Upper lobe of right lung (tissue), 1 donor: ENCODE measurements around the gene HAPLN2. TPM values are rescaled to one million over a fixed set of nuclear protein-coding genes. Genes with fewer than 3 reads are reported as not detected.
A peak's percentile ranks its signal among the peaks of the same experiment; 100 is the strongest.

ENCODE experiments used
- ATAC-seq: fragments of 200-7000 bp; cut with Tn5 transposase; one replicate; pipeline ENCODE4 v1.9.1; 2020; ENCODE audit warnings: mild to moderate bottlenecking, moderate library complexity
- DNase-seq: peaks from one replicate; pipeline ENCODE4 v3.0.0-alpha.2; 2020
- H3K27ac ChIP-seq: fragments of 200-600 bp; one replicate; pipeline ENCODE4 v1.8.0; 2022
- H3K27me3 ChIP-seq: fragments of 200-600 bp; one replicate; pipeline ENCODE4 v1.8.0; 2022; ENCODE audit warnings: mild to moderate bottlenecking
- H3K36me3 ChIP-seq: fragments of 200-600 bp; one replicate; pipeline ENCODE4 v1.8.0; 2022
- H3K4me1 ChIP-seq: fragments of 200-600 bp; one replicate; pipeline ENCODE4 v1.8.0; 2022
- H3K4me3 ChIP-seq: fragments of 200-600 bp; one replicate; pipeline ENCODE4 v1.8.0; 2022; ENCODE audit warnings: mild to moderate bottlenecking
- H3K9me3 ChIP-seq: fragments of 200-600 bp; one replicate; pipeline ENCODE4 v1.8.0; 2022
- CTCF ChIP-seq: fragments of 200-600 bp; IDR thresholded peaks from one replicate; pipeline ENCODE4 v1.8.0; 2022; ENCODE audit warnings: antibody characterized with exemption
- intact Hi-C: fragments of 100-400 bp; cut with DNase I; formaldehyde crosslinking; loops from one replicate; pipeline ENCODE4 v1.11.0; 2022
- total RNA-seq: library from RNA; stranded (reverse); fragmentation: NEBNext Ultra II Directional; extraction: Animal tissue kit (Norgen Biotek cat#: 25700); gene quantifications from one replicate; pipeline ENCODE4 v1.2.1, GENCODE V29; 2021
- donor health status: DM: no; HTN: yes; CAD: no; lungs with severe emphysema.

Gene HAPLN2
- total RNA-seq, 1 donor from 2014 or later, result 0.78 TPM

DNA sequence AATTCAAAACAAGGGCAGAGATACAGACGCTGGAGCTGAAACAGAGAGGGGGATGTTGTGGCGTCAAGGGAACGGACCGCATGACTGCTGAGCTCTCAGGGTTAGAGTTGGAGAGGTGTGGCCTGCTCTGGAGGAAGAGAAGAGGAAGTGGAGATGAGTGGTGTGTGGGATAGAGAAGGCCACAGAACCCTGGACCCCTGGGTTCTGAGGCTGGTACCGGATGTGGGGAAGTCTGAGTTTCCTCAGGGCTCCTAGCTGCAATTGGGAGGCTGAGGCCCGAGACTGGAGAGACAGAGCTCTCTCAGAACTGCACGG is 24.5 kb downstream of the HAPLN2 start:
- DNase-seq (no peak), ATAC-seq (peak; percentile 59)
- Histone ChIP-seq H3K4me1 (peaks cover 14% of the 10 kb centered on the region), H3K9me3 (no peaks in the 10 kb centered on the region), H3K4me3 (no peak overlapping the region), H3K27me3 (peaks cover 85% of the 10 kb centered on the region), H3K27ac (no peak overlapping the region), H3K36me3 (no peaks in the 10 kb centered on the region)
- intact Hi-C loops, result no loop called here
- TF ChIP-seq CTCF, result no peak

- no peak for DNase-seq
- Histone ChIP-seq H3K36me3 (no peaks in the 10 kb centered on the region), H3K9me3 (no peaks in the 10 kb centered on the region), H3K4me1 (peaks cover 14% of the 10 kb centered on the region), H3K27me3 (peaks cover 83% of the 10 kb centered on the region), H3K27ac (no peak overlapping the region), H3K4me3 (no peak overlapping the region)
- intact Hi-C loops, result no loop called here
- TF ChIP-seq CTCF, result no peak
- ATAC-seq, result no peak
These were observed 24.9 kb downstream of the HAPLN2 start for GRCh38 chr1:156644146-156644545.

GRCh38 chr1:156644640-156645039 is 25.4 kb downstream of the HAPLN2 start:
- ATAC-seq, result no peak
- no peaks in the 10 kb centered on the region for H3K36me3 ChIP-seq
- H3K4me1 ChIP-seq, result peaks cover 14% of the 10 kb centered on the region
- no peak overlapping the region for H3K4me3 ChIP-seq
- TF ChIP-seq CTCF, result no peak
- intact Hi-C loops, result no loop called here
- H3K9me3 ChIP-seq, result no peaks in the 10 kb centered on the region
- H3K27ac ChIP-seq, result no peak overlapping the region
- peaks cover 78% of the 10 kb centered on the region for H3K27me3 ChIP-seq
- no peak for DNase-seq

- TF ChIP-seq CTCF, result no peak
- intact Hi-C loops, result no loop called here
- H3K27ac ChIP-seq, result no peak overlapping the region
- peaks cover 73% of the 10 kb centered on the region for H3K27me3 ChIP-seq
- ATAC-seq, result no peak
- no peaks in the 10 kb centered on the region for H3K9me3 ChIP-seq
- DNase-seq, result no peak
- H3K4me3 ChIP-seq, result no peak overlapping the region
- no peaks in the 10 kb centered on the region for H3K36me3 ChIP-seq
- peaks cover 14% of the 10 kb centered on the region for H3K4me1 ChIP-seq
These were observed 25.8 kb downstream of the HAPLN2 start for GRCh38 chr1:156645056-156645455.

GRCh38 chr1:156645666-156646065 is 26.5 kb downstream of the HAPLN2 start:
- Histone ChIP-seq H3K27ac (no peak overlapping the region), H3K36me3 (no peaks in the 10 kb centered on the region), H3K4me1 (peaks cover 14% of the 10 kb centered on the region), H3K4me3 (no peak overlapping the region), H3K9me3 (no peaks in the 10 kb centered on the region), H3K27me3 (peaks cover 67% of the 10 kb centered on the region)
- no peak for TF ChIP-seq CTCF
- intact Hi-C loops, result no loop called here
- DNase-seq (no peak), ATAC-seq (no peak)

DNA sequence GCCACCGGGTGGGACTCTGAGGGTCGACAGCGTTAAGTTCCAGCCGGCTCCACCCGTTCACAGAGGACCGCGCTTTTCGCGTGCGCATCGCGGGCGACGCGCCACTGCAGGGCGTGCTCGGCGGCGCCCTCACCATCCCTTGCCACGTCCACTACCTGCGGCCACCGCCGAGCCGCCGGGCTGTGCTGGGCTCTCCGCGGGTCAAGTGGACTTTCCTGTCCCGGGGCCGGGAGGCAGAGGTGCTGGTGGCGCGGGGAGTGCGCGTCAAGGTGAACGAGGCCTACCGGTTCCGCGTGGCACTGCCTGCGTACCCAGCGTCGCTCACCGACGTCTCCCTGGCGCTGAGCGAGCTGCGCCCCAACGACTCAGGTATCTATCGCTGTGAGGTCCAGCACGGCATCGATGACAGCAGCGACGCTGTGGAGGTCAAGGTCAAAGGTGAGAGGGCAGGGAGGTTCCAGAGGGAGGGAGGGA is 27.6 kb downstream of the HAPLN2 start:
- peaks cover 65% of the 10 kb centered on the region for H3K27me3 ChIP-seq
- H3K36me3 ChIP-seq, result no peaks in the 10 kb centered on the region
- H3K9me3 ChIP-seq, result no peaks in the 10 kb centered on the region
- H3K4me3 ChIP-seq, result no peak overlapping the region
- ATAC-seq (no peak), DNase-seq (no peak)
- TF ChIP-seq CTCF, result no peak
- H3K27ac ChIP-seq, result no peak overlapping the region
- intact Hi-C loops, result no loop called here
- peaks cover 8% of the 10 kb centered on the region for H3K4me1 ChIP-seq
